ENCODE measurements around the gene EPHA3. TPM values are rescaled to one million over a fixed set of nuclear protein-coding genes. Genes with fewer than 3 reads are reported as not detected.

The EPHA3 gene
- total and polyA plus RNA-seq, 9 of the 15 experiments (the other 6 are each of a cell fraction or from before 2014, with no cell fraction given) = not detected

GRCh38 chr3:89227634-89228033 is 120.2 kb downstream of the EPHA3 start:
- no peak for FAIRE-seq
- POLR2A ChIA-PET = no interaction called here
- TF ChIP-seq NR4A1 (CRISPR knock-in tag; IDR thresholded peaks at IDR 0.05) (no peak), NR4A1 (tag; IDR thresholded peaks at IDR 0.05) (no peak), HLTF (IDR thresholded peaks at IDR 0.05) (no peak), FOXM1 (IDR thresholded peaks at IDR 0.05; ENCODE audit: low read depth) (no peak), FOXM1 (CRISPR knock-in tag; IDR thresholded peaks at IDR 0.05; ENCODE audit: low read depth) (no peak), ZNF589 (CRISPR knock-in tag; IDR thresholded peaks at IDR 0.05; ENCODE audit: low read depth) (no peak), MBD1 (CRISPR knock-in tag; IDR thresholded peaks at IDR 0.05) (no peak), ZNF644 (tag; IDR thresholded peaks at IDR 0.05; ENCODE audit: low read depth) (no peak), TCF15 (CRISPR knock-in tag; IDR thresholded peaks at IDR 0.05) (no peak), RNF219 (CRISPR knock-in tag; IDR thresholded peaks at IDR 0.05) (no peak), ARNT (IDR thresholded peaks at IDR 0.05) (no peak), MNT (conservative IDR thresholded peaks at IDR 0.05) (no peak), CSDE1 (IDR thresholded peaks at IDR 0.05) (no peak), SNAPC5 (CRISPR knock-in tag; IDR thresholded peaks at IDR 0.05) (no peak), ZFX (CRISPR knock-in tag; IDR thresholded peaks at IDR 0.05) (no peak), NBN (IDR thresholded peaks at IDR 0.05; ENCODE audit: low read depth) (no peak), ZNF3 (CRISPR knock-in tag; IDR thresholded peaks at IDR 0.05) (no peak), SMAD4 (CRISPR knock-in tag; conservative IDR thresholded peaks at IDR 0.05) (no peak), EP400 (IDR thresholded peaks at IDR 0.05) (no peak)

More at GRCh38 chr3:89227634-89228033, 120.2 kb downstream of the EPHA3 start:
- Histone ChIP-seq H2AFZ (ENCODE audit: low read depth, low read length) (no peak overlapping the region), H4K20me1 (replicated peaks; ENCODE audit: control insufficient read depth, insufficient read depth, low read length) (no peaks in the 10 kb centered on the region), H3K79me2 (ENCODE audit: control insufficient read depth, insufficient read depth, low read length) (no peaks in the 10 kb centered on the region), H3K36me3 (ENCODE audit: control insufficient read depth, insufficient read depth, low read length) (no peaks in the 10 kb centered on the region), H3K4me1 (replicated peaks in 1 of 2; ENCODE audit: control insufficient read depth in 2 of 2, insufficient read depth in 2 of 2, low read length in 2 of 2) (no peaks in the 10 kb centered on the region), H3K4me3 (no peak overlapping the region), H3K27ac (ENCODE audit: extremely low read depth, low read depth, low read length) (no peak overlapping the region), H3K27me3 (ENCODE audit: control insufficient read depth in 2 of 2, insufficient read depth in 2 of 2, low read length in 2 of 2) (no peaks in the 10 kb centered on the region), H3K9me1 (ENCODE audit: control insufficient read depth, insufficient read depth, low read length) (no peaks in the 10 kb centered on the region), H3K9ac (ENCODE audit: insufficient read depth in 1 of 2, low read depth in 2 of 2, low read length in 2 of 2) (no peak overlapping the region), H3K4me2 (ENCODE audit: insufficient read depth, low read length) (no peak overlapping the region), H3K9me3 (replicated peaks; ENCODE audit: control insufficient read depth, insufficient read depth, low read depth, low read length) (no peaks in the 10 kb centered on the region)
- in situ Hi-C loops (cut with MboI) (no loop called here), intact Hi-C loops (cut with micrococcal nuclease) (no loop called here)
- DNase-seq (ENCODE audit: extremely low read depth in 1 of 4, low spot score in 3 of 4) (no peak), ATAC-seq (no peak)
- 0% methylated on average over 2 of the region's 2 CpGs for whole genome bisulfite sequencing (ENCODE audit: insufficient coverage, low coverage, missing lambda C conversion rate)
- CTCF ChIA-PET (ENCODE audit: low intra/inter-chr PET ratio) = no interaction called here
- BruUV-seq (replicated peaks) = no TSS peak

All from K562 (cell line).